ENCODE results near the gene RNASE4.

DNA sequence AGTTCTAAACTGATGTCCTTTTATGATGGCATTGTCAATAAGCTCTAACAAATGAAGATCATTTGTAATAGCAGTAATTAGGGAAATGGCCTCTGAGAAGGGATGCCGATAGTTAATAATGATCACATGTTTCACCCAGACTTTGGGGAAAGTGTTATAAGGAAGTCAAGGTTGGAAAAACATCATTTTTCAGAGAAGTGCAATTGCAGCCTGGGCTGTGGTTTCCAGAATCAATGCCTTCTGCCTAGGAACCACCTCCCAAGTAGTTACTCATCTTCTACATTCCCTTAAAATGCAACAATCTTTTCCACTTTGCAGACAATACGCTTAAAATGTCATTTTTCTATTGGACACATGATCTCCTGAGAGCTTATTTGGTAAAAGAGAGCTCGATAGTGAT, 62.2 kb downstream of the RNASE4 start:
- TF ChIP-seq POLR2A (IDR thresholded peaks at IDR 0.05), result no peak
- TF ChIP-seq CTCF (IDR thresholded peaks at IDR 0.05), result no peak
- TF ChIP-seq POLR2AphosphoS5 (IDR thresholded peaks at IDR 0.05), result no peak
- TF ChIP-seq EP300 (IDR thresholded peaks at IDR 0.05), result no peak

Measured in upper lobe of left lung (tissue), 4 donors.